GM06990 (cell line): ENCODE results near the gene NGRN.

Experiments used
- DNase-seq: peaks from one replicate; pipeline ENCODE4 v3.0.0-alpha.2; 2011; ENCODE audit not compliant: insufficient read length; ENCODE audit errors: extremely low read depth
- H3K27me3 ChIP-seq: replicated peaks from 2 replicates; pipeline ENCODE4 v1.6.0; 2011; ENCODE audit warnings: low read length; ENCODE audit not compliant: control insufficient read depth, insufficient read depth
- H3K36me3 ChIP-seq: 2 replicates; pipeline ENCODE4 v1.5.1; 2011; ENCODE audit warnings: low read length; ENCODE audit not compliant: control insufficient read depth, insufficient read depth
- H3K4me3 ChIP-seq: replicated peaks from 2 replicates; pipeline ENCODE4 v1.5.1; 2011; ENCODE audit warnings: low read depth, mild to moderate bottlenecking, control low read depth, low read length
- TF ChIP-seq, protein P1 (sequence below): IDR thresholded peaks from 2 replicates; pipeline ENCODE4 v1.5.1; 2011; ENCODE audit warnings: low read length, control low read depth, mild to moderate bottlenecking, inconsistent platforms; ENCODE audit not compliant: insufficient read depth, poor library complexity, severe bottlenecking

Gene NGRN

DNA sequence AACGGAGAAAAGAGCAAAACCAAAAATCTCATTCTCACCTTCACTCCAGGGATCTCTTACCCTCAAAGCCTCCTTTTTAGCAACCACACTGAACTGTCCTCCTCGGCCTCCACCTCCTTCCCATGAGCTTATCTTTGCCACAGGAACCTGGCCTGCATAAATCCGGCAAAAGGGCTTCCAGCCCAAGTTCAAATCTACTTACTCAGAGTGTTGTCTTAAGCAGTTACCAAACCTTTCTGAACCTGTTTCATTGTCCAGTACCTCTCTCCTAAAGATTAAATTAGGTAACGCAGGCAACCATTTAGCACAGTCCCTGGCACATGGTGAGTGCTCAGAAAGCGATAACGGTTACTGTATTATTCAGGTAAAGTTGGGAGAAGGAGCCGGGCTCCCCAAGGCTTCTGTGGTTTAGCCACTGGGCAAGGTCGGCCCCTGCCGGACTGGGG is 32.5 kb upstream of the NGRN start:
- TF ChIP-seq, protein P1, sequence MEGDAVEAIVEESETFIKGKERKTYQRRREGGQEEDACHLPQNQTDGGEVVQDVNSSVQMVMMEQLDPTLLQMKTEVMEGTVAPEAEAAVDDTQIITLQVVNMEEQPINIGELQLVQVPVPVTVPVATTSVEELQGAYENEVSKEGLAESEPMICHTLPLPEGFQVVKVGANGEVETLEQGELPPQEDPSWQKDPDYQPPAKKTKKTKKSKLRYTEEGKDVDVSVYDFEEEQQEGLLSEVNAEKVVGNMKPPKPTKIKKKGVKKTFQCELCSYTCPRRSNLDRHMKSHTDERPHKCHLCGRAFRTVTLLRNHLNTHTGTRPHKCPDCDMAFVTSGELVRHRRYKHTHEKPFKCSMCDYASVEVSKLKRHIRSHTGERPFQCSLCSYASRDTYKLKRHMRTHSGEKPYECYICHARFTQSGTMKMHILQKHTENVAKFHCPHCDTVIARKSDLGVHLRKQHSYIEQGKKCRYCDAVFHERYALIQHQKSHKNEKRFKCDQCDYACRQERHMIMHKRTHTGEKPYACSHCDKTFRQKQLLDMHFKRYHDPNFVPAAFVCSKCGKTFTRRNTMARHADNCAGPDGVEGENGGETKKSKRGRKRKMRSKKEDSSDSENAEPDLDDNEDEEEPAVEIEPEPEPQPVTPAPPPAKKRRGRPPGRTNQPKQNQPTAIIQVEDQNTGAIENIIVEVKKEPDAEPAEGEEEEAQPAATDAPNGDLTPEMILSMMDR = no peak
- H3K27me3 ChIP-seq = no peaks in the 10 kb centered on the region
- peak overlapping the region; percentile 90 for H3K4me3 ChIP-seq
- no peak for DNase-seq
- H3K36me3 ChIP-seq = peaks cover 18% of the 10 kb centered on the region

DNA sequence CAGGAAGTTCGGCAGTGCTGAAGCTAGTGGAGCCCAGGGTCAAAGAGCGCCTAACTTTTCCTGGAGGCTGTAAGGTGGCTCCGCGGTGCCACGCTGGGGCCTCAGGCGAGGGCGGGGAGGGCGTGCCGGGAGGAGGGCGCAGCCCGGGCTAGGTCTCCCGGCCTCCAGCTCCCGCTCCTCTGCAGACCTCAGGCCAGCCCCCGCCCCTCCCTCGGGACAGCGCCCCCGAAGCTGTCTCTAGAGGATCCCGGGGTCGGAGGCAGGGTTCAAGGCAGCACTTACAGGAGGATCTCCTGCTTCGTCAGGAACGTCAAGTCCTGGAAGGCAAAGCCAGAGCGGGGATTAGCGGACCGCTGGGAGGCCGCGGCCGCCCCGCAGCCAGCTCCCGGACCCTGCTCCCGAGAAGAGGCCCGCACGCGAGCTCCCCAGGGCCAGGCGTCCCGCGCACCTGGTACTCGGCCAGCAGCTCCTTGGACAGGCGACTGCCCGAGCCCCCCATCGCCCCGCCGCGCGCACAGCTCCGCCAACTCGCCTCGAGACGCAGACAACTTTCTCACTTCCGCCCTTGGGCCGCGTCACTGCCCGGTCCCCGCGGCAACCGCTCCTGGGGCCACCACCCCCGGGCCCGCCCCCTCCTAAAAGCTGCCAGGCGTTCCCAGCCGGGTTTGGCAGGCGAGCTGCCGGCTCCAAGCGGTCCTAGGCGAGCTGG is 31.9 kb upstream of the NGRN start, which contains the start of gene CIB1:
CIB1 (minus strand) TSS at position 555 of the 709 bp plus-strand sequence; CDS start at position 499, 56 bp downstream.
- H3K36me3 ChIP-seq = peaks cover 13% of the 10 kb centered on the region
- DNase-seq = no peak
- TF ChIP-seq, protein P1 = peak; percentile 45
- H3K27me3 ChIP-seq = no peaks in the 10 kb centered on the region
- H3K4me3 ChIP-seq = peak within 1 kb of the TSS; percentile 90

DNA sequence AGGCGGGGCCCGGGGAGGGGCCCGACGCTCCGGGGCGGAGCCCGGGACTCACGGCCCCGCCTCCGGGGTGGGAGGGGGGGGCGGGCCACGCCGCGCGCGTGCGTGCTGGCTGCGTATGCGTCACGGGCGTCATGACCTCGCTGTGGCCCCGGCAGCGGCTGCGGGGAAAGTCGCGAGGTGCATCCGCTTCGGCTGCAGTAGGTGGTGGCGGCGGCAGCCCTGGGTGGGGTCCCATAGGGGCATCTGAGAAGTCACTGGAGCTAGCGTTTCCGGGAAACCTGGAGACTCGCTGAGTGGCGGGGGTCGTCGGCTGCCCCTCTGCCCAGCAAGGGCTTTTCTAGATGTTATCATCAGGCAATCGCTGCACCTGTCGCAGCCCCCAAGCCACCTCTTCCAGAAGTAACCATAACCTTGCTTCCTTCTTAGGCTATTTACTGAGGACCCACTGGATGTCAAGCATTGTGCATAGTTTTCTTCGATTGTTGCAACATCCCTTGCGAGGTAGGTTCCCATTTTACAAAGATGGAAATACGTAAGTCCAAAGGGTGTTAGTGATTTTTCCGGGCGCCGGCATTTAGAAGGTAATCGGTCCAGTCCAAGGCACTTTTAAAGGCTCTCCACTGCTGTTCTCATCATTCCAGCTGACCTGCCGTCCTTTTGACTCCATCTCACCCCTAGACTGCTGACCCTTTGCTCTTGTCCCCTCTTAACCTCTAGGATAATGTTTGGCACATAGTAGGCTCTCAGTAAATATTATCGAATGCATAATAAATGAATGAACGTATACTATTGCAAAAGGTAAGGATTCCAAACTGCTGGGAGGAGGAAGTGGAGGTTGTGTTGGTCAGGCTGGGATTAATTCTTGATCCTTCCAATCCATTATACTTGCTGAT is 31.1 kb upstream of the NGRN start, which contains the start of gene GDPGP1:
GDPGP1 (plus strand) TSS at position 114 of the 893 bp plus-strand sequence. CDS start 6,700 bp downstream, outside the sequence.
- peak; percentile 97 for DNase-seq
- peaks cover 6% of the 10 kb centered on the region for H3K36me3 ChIP-seq
- TF ChIP-seq, protein P1 = no peak
- H3K27me3 ChIP-seq = no peaks in the 10 kb centered on the region
- peak within 1 kb of the TSS; percentile 90 for H3K4me3 ChIP-seq

DNA sequence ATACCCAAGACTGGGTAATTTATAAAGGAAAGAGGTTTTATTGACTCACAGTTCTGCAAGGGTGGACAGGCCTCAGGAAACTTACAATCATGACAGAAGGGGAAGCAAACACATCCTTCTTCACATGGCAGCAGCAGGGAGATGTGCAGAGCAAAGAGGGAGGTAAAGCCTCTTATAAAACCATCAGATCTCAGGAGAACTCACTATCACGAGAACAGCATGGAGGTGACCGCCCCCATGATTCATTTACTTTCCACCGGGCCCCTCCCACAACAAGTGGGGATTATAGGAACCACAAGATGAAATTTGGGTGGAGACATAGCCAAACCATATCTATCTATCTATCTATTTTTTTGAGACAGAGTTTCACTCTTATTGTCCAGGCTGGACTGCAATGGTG is 26.1 kb upstream of the NGRN start:
- H3K27me3 ChIP-seq = no peaks in the 10 kb centered on the region
- DNase-seq = no peak
- TF ChIP-seq, protein P1 = no peak
- no peaks in the 10 kb centered on the region; the same call in none of the 2 replicates for H3K36me3 ChIP-seq
- no peak overlapping the region for H3K4me3 ChIP-seq

DNA sequence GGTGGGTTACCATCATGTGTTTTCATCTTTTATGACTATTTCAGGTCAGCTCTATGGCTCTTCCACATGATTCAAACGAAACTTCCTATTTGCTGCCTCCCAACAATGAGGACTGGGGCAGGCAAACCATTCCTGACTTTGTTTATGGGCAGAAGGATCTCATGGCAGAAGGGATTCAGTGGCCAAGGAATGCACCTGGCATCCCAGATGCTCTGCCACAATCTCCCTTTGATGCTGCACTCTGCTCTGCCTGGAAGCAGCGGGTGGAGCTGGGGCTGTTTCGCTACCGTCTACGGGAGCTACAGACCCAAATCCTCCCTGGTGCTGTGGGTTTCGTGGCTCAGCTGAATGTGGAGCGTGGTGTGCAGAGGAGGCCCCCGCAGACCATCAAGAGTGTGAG is 24.6 kb upstream of the NGRN start:
- TF ChIP-seq, protein P1 = no peak
- H3K36me3 ChIP-seq = no peaks in the 10 kb centered on the region; the same call in none of the 2 replicates
- no peak overlapping the region for H3K4me3 ChIP-seq
- DNase-seq = no peak
- H3K27me3 ChIP-seq = no peaks in the 10 kb centered on the region
